ENCODE measurements around the gene ZNF516. TPM values are rescaled to one million over a fixed set of nuclear protein-coding genes. Genes with fewer than 3 reads are reported as not detected.

Gene ZNF516
- total RNA-seq, 3 donors from 2014 or later: 22.0 to 47.9 (median 23.2) TPM

DNA sequence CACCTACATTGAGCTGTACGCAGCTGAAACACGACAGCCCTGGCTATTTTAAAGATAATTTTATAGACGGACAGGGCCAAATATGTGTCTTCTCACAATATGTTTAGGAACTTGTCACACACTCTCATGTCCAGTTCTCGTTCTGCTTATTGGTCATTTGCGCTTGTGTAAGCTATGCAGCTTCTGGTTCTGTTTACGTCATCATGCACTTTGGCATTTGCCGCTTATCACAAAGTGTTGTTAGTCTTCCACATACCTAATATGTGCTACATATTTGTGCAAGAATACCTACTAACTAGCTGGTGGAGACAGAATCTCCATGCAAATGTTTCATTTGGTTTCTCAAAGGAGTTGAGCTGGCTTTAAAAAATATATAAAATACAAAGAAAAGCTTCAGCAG is 7.5 kb upstream of the ZNF516 start:
- TF ChIP-seq, protein P1, sequence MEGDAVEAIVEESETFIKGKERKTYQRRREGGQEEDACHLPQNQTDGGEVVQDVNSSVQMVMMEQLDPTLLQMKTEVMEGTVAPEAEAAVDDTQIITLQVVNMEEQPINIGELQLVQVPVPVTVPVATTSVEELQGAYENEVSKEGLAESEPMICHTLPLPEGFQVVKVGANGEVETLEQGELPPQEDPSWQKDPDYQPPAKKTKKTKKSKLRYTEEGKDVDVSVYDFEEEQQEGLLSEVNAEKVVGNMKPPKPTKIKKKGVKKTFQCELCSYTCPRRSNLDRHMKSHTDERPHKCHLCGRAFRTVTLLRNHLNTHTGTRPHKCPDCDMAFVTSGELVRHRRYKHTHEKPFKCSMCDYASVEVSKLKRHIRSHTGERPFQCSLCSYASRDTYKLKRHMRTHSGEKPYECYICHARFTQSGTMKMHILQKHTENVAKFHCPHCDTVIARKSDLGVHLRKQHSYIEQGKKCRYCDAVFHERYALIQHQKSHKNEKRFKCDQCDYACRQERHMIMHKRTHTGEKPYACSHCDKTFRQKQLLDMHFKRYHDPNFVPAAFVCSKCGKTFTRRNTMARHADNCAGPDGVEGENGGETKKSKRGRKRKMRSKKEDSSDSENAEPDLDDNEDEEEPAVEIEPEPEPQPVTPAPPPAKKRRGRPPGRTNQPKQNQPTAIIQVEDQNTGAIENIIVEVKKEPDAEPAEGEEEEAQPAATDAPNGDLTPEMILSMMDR (IDR thresholded peaks at IDR 0.05): no peak

DNA sequence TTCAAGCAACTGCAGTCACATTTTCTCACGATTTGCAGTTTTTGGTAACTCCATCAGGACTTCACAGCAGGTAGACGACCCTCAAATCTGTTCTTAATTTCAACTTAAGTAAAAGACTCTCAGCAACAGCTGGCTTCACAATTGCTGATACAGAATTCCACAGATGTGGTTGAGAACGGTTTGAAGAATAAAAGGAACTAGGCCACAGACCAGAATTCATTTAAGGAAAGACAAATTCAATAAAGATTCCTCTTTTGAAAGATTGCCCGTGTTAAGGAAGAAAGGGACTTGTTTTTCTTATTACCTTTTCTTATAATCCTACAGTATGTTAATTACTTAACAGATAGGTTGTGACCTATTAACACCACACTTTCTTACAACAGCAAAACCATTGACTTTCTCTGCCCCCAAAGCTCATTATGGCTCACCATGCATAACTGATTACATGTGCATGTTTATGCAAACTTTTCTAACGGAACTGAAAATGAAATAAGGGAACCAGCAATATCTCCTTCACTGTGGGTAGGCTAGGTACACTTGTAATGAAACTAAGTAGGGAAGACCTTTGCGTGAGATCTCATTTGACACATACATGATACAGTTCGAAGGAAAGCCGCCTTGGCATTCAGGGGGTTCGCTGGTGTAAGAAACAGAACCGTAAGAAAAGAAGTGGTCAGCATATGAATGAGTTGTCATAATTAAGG is 4.7 kb upstream of the ZNF516 start:
- Histone ChIP-seq H3K4me1 (ENCODE audit: low read depth) (no peaks in the 10 kb centered on the region), H3K36me3 (ENCODE audit: low read depth) (no peaks in the 10 kb centered on the region), H3K9me3 (no peaks in the 10 kb centered on the region), H3K4me3 (no peak overlapping the region)
- TF ChIP-seq, protein P1 (IDR thresholded peaks at IDR 0.05): no peak
- peak; percentile 4 for ATAC-seq
- DNase-seq: no peak
- intact Hi-C loops (cut with DNase I, micrococcal nuclease): no loop called here

More for the DNA sequence above, 7.5 kb upstream of the ZNF516 start:
- intact Hi-C loops (cut with DNase I, micrococcal nuclease): no loop called here
- Histone ChIP-seq H3K9me3 (no peaks in the 10 kb centered on the region), H3K4me1 (ENCODE audit: low read depth) (no peaks in the 10 kb centered on the region), H3K4me3 (no peak overlapping the region), H3K36me3 (ENCODE audit: low read depth) (no peaks in the 10 kb centered on the region)
- ATAC-seq (no peak), DNase-seq (no peak)

DNA sequence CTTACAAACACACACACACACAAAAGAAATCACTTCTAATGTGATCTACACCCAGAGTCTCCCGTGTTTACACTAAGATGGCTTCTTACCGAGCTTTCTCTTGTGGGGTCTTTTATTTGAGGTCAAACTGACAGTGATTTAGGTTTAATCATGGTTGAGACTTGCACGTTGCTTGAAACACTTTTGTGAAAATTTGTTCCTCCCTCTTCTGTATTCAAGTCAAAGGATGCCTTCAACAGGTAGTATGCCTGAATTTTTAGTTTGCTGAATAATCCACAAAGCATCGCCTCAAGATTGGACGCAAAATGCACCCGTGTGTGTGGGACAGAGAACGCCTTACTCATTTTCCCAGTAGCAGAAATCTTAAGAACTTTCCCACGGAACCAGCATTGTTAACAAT is 4.0 kb upstream of the ZNF516 start:
- TF ChIP-seq, protein P1 (IDR thresholded peaks at IDR 0.05): no peak
- intact Hi-C loops (cut with DNase I, micrococcal nuclease): no loop called here

DNA sequence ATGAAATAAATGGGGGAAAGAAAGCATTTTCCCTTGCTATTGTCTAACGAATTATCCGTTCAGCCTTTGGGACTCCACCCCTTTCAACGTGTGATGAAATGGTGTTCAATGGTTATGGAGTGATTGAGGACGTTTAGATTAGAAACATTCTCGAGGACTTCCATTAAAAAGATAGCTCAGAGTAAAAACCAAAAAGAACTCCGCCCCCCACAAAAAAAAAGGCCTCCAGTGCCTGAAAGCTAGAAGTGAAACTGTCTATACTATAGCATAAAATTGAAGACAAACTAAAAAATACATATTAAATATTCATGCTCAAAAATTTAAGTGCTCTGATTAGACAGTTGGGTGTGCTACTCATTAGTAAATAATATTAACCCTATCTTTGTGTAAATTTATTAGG is 3.0 kb upstream of the ZNF516 start:
- intact Hi-C loops (cut with DNase I, micrococcal nuclease): no loop called here
- ATAC-seq (no peak), DNase-seq (no peak)
- Histone ChIP-seq H3K9me3 (no peaks in the 10 kb centered on the region), H3K36me3 (ENCODE audit: low read depth) (no peaks in the 10 kb centered on the region), H3K4me1 (ENCODE audit: low read depth) (no peaks in the 10 kb centered on the region), H3K4me3 (no peak overlapping the region)
- TF ChIP-seq, protein P1 (IDR thresholded peaks at IDR 0.05): no peak

More for the DNA sequence above, 4.0 kb upstream of the ZNF516 start:
- Histone ChIP-seq H3K4me1 (ENCODE audit: low read depth) (no peaks in the 10 kb centered on the region), H3K4me3 (no peak overlapping the region), H3K36me3 (ENCODE audit: low read depth) (no peaks in the 10 kb centered on the region), H3K9me3 (no peaks in the 10 kb centered on the region)
- no peak for DNase-seq
- no peak for ATAC-seq

DNA sequence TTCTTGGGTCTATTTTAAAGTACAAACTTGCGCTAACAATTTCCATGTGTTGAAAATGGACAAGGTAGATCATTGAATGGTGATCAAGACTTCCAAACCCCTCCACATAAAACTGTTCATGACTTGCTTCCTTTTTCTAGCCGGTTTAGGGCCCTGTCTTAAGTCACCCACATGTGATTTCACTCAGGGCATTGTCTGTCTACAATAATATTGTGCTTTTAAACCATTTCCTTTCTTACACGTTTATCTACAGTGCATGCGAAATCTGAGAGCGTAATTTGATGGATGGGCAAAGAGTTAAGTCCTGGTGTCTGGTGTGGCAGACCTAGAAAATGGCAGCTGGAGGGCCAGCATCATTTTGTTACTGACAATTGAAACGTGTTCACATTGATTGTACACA is 2.0 kb upstream of the ZNF516 start:
- ATAC-seq: no peak
- DNase-seq: no peak
- Histone ChIP-seq H3K4me3 (no peak overlapping the region), H3K36me3 (ENCODE audit: low read depth) (no peaks in the 10 kb centered on the region), H3K9me3 (no peaks in the 10 kb centered on the region), H3K4me1 (ENCODE audit: low read depth) (no peaks in the 10 kb centered on the region)
- TF ChIP-seq, protein P1 (IDR thresholded peaks at IDR 0.05): no peak
- intact Hi-C loops (cut with DNase I, micrococcal nuclease): no loop called here
